ENCODE results near the gene ST14. TPM values are rescaled to one million over a fixed set of nuclear protein-coding genes. Genes with fewer than 3 reads are reported as not detected.

The ST14 gene
- total and polyA plus RNA-seq, 10 of the 15 experiments (the other 5 are each of a cell fraction or from before 2014, with no cell fraction given): 0.02 to 3.9 (median 0.73) TPM; not detected in 2

DNA sequence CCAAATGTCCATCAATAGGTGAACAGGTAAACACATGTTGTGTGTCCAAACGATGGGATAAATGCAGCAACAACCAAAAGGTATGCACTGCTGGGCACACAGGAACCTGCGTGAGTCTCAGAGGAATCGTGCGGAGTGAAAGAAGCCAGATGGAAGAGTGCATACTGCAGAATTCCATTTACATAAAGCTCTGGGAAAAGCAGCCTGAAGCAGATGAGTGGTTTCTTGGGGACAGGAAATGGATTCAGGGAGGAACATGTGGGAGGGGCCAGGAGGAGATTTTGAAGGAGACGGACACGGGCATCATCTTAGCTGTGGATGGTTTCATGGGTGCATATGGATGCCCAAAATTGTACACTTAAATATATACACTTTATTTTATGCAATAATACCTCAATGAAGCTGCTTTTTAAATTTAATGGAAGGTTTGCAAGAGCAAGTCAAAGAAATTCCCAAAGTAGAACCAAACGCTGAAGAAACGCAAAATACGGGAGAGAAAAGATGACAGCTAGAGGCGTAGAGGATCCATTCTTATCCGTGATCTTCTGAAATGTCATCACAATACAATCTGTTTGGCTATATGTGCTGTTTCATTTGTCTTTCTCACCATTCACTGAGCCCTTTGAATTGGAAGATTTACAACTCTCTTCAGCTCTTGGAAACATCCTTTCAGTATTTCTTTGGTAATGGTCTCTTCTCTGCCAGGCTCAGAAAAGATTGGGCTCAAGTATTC lies 24.5 kb downstream of the ST14 start:
- H2AFZ ChIP-seq (ENCODE audit: control insufficient read depth, low read depth, low read length): no peak overlapping the region
- H3K36me3 ChIP-seq (ENCODE audit: control insufficient read depth in 2 of 2, insufficient read depth in 2 of 2, low read length in 1 of 2): no peaks in the 10 kb centered on the region
- ChIA-PET POLR2A (interaction anchor here (0.6 to 1.0 kb wide), 4 partner anchors 9 to 106 kb away, joined by 3 read pairs; no protein-coding TSS in a partner anchor), SMC1A (ENCODE audit: uncharacterized antibody, unreplicated experiment) (interaction anchor here (0.7 to 2.0 kb wide), 4 partner anchors 10 to 38 kb away, joined by 3 to 7 read pairs (median 3); no protein-coding TSS in a partner anchor), CTCF (interaction anchor here (0.8 to 2.4 kb wide), 6 partner anchors 12 to 52 kb away, joined by 3 to 6 read pairs (median 4); no protein-coding TSS in a partner anchor), RAD21 (ENCODE audit: unreplicated experiment) (interaction anchor here (1.5 kb wide), 1 partner anchor 33 kb away, joined by 5 read pairs; no protein-coding TSS in a partner anchor)
- H3K79me2 ChIP-seq (ENCODE audit: control insufficient read depth, insufficient read depth, low read length): no peaks in the 10 kb centered on the region
- WGBS (ENCODE audit: insufficient coverage, insufficient replicate concordance, low lambda C conversion rate, missing lambda C conversion rate): 75% methylated on average over 11 of the region's 11 CpGs
- no peaks in the 10 kb centered on the region for H4K20me1 ChIP-seq (ENCODE audit: control insufficient read depth, insufficient read depth)
- intact Hi-C loops (cut with micrococcal nuclease; ENCODE audit: unreplicated experiment) (loop anchor here (5.0 kb wide), 1 partner anchor 37 kb away; no protein-coding TSS in a partner anchor), in situ Hi-C loops (cut with MboI) (no loop called here)
- H3K27me3 ChIP-seq (replicated peaks in 1 of 2; ENCODE audit: control insufficient read depth in 2 of 2, insufficient read depth in 2 of 2, low read length in 1 of 2): no peaks in the 10 kb centered on the region
- H3K27ac ChIP-seq (ENCODE audit: control insufficient read depth, insufficient read depth): no peak overlapping the region
- no TSS peak for BruUV-seq (replicated peaks)
- TF ChIP-seq MTA3 (IDR thresholded peaks at IDR 0.05; ENCODE audit: borderline replicate concordance, low read length) (no peak), ZNF384 (IDR thresholded peaks at IDR 0.05; ENCODE audit: borderline replicate concordance, low read depth, low read length) (no peak), FOXK2 (IDR thresholded peaks at IDR 0.05) (no peak)
- H3K9ac ChIP-seq (ENCODE audit: control insufficient read depth, insufficient read depth, low read length): no peak overlapping the region
- H3K4me3 ChIP-seq: no peak overlapping the region
- no peak overlapping the region for H3K4me2 ChIP-seq (ENCODE audit: control insufficient read depth, insufficient read depth)
- ATAC-seq (no peak), DNase-seq (ENCODE audit: low read depth, low spot score) (no peak), FAIRE-seq (no peak)
- H3K9me3 ChIP-seq (replicated peaks; ENCODE audit: control insufficient read depth, insufficient read depth, low read length): no peaks in the 10 kb centered on the region
- H3K4me1 ChIP-seq (ENCODE audit: control insufficient read depth, insufficient read depth, low read length): peaks cover 27% of the 10 kb centered on the region

DNA sequence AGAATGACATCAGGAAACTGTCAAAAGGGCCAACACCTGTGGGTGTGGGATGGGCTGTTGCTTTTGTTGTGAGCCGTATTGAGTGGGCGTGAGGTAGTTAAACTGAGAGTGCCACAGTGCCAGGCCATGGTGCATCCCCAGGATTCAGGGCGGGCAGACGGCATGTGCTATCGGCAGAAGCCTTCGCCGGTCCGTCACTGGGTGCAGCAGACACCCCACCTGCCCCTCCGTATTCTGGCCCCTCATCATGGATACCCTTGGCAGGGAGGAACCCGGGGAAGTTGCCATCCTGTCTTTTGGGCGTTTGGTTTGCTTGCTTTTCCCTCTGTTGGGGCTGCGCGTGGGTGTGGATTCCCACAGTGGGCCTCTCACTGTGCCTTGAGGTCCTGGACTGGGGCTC lies 27.5 kb downstream of the ST14 start:
- SMC1A ChIA-PET (ENCODE audit: uncharacterized antibody, unreplicated experiment): no interaction called here
- Histone ChIP-seq H3K27ac (ENCODE audit: control insufficient read depth, insufficient read depth) (no peak overlapping the region), H3K36me3 (ENCODE audit: control insufficient read depth in 2 of 2, insufficient read depth in 2 of 2, low read length in 1 of 2) (no peaks in the 10 kb centered on the region), H4K20me1 (ENCODE audit: control insufficient read depth, insufficient read depth) (no peaks in the 10 kb centered on the region), H3K4me2 (ENCODE audit: control insufficient read depth, insufficient read depth) (no peak overlapping the region), H3K27me3 (replicated peaks in 1 of 2; ENCODE audit: control insufficient read depth in 2 of 2, insufficient read depth in 2 of 2, low read length in 1 of 2) (no peaks in the 10 kb centered on the region), H3K9ac (ENCODE audit: control insufficient read depth, insufficient read depth, low read length) (no peak overlapping the region), H3K4me1 (ENCODE audit: control insufficient read depth, insufficient read depth, low read length) (no peaks in the 10 kb centered on the region), H3K79me2 (ENCODE audit: control insufficient read depth, insufficient read depth, low read length) (no peaks in the 10 kb centered on the region), H3K4me3 (no peak overlapping the region), H2AFZ (ENCODE audit: control insufficient read depth, low read depth, low read length) (no peak overlapping the region), H3K9me3 (replicated peaks; ENCODE audit: control insufficient read depth, insufficient read depth, low read length) (no peaks in the 10 kb centered on the region)
- no TSS peak for BruUV-seq (replicated peaks)
- RAD21 ChIA-PET (ENCODE audit: unreplicated experiment): no interaction called here
- no peak for FAIRE-seq
- POLR2A ChIA-PET: no interaction called here
- intact Hi-C loops (cut with micrococcal nuclease; ENCODE audit: unreplicated experiment) (no loop called here), in situ Hi-C loops (cut with MboI) (no loop called here)
- no peak for DNase-seq (ENCODE audit: low read depth, low spot score)
- 55% methylated on average over 13 of the region's 13 CpGs for WGBS (ENCODE audit: insufficient coverage, insufficient replicate concordance, low lambda C conversion rate, missing lambda C conversion rate)
- CTCF ChIA-PET: no interaction called here
- no peak for ATAC-seq
- TF ChIP-seq POLR2AphosphoS2 (IDR thresholded peaks at IDR 0.05; ENCODE audit: low read depth, low read length) (no peak), CUX1 (IDR thresholded peaks at IDR 0.05; ENCODE audit: insufficient replicate concordance, low read depth, low read length) (no peak), REST (IDR thresholded peaks at IDR 0.05; ENCODE audit: low read depth, low read length) (no peak), WRNIP1 (IDR thresholded peaks at IDR 0.05; ENCODE audit: borderline replicate concordance, low read depth, low read length) (no peak)

Measured in GM12878 (cell line).